Activated T-cell treated with anti-CD3 and anti-CD28 coated beads for 24 hours (primary cell): ENCODE data around the gene GRK2.

ENCODE experiments used
- DNase-seq: peaks from one replicate; pipeline ENCODE4 v3.0.0-alpha.2; 2020; ENCODE audit warnings: low read depth

Gene GRK2

DNA sequence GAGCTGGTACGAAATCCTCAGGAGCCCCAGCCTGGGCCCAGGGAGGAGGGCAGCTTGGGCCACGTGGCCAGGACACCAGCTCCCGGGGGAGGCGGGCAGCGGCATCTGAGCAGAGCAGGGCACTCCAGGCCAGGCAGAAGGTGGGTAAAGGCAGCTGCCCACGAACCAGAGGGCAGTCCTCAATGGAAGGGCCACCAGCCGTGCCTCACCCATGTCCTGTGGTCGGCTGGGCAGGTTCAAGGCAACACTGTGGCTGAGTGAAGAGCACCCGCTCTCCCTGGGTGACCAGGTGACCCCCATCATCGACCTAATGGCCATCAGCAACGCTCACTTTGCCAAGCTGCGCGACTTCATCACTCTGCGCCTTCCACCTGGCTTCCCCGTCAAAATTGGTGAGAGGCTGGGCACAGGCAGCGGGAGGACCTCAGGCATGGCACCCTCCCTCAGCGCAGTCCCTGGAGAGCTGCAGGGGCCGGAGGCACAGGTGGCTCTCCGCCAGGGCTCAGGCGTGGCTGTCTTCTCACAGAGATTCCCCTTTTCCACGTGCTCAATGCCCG, 34.6 kb downstream of the GRK2 start:
- no peak for DNase-seq

DNA sequence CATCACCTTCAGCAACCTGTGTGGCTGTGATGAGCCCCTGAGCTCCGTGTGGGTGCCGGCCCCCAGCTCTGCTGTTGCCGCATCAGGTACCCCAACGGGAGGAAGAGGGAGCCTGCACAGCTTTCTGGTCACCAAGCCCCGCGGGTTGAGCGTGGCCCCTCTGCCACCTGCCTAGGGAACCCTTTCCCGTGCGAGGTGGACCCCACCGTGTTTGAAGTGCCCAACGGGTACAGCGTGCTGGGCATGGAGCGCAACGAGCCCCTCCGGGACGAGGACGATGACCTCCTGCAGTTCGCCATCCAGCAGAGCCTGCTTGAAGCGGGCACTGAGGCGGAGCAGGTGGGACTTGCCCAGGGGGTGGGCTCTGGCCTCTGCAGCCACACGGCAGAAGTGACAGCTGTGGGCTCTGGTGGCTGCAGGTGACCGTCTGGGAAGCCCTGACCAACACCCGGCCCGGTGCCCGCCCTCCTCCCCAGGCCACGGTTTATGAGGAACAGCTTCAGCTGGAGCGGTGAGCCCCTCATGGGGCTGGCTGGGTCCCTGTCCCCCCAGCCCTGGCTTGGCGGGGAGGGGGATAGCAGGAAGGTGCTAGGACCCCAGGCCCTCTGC, 35.1 kb downstream of the GRK2 start:
- no peak for DNase-seq

DNA sequence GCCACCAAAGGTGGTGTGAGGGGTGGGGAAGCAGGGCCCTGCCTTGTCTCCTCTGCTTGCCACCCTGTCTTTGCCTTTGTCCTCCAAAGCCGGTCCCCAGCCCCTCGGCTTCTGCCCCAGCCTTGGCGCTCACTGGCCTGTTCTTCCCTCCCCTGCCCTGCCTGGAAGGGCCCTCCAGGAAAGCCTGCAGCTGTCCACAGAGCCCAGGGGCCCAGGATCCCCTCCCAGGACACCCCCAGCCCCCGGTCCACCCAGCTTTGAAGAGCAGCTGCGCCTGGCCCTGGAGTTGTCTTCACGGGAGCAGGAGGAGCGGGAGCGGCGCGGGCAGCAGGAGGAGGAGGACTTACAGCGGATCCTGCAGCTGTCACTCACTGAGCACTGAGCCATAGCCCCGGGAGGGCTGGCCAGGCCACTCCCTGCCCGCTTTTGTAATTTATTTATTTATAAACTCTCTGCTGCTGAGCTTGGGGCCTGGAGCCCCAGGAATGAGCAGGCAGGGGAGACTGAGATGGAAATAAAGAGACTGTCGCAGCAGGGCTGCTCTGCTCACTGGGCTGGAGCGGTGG, 35.8 kb downstream of the GRK2 start:
- no peak for DNase-seq

DNA sequence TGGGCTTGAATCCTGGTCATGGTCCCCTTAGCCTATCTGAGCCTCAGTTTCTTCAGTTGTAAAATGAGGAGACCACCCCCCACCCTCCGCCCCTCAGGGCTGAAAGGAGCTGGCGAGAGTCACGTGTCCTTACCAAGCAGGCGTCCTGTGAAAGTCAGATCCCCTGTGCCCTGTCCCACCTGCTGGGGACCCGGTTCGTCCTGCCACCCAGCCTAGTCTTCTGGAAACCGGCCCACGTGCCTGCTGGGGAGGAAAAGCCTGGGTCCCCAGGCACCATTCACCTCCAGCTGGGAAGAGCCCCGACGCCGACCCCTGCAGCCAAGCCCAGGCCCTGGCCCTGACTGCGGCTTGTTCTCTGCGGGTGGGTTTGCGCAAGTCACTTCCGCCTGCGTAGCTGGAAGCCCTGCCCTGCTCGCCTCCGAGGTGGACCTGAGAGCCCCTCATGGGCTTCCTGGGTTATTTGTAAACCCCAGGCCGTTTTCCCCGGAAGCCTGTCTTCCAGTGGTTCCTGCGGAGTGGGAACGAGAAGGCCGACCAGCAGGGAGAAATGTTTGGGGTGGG, 36.4 kb downstream of the GRK2 start:
- no peak for DNase-seq

DNA sequence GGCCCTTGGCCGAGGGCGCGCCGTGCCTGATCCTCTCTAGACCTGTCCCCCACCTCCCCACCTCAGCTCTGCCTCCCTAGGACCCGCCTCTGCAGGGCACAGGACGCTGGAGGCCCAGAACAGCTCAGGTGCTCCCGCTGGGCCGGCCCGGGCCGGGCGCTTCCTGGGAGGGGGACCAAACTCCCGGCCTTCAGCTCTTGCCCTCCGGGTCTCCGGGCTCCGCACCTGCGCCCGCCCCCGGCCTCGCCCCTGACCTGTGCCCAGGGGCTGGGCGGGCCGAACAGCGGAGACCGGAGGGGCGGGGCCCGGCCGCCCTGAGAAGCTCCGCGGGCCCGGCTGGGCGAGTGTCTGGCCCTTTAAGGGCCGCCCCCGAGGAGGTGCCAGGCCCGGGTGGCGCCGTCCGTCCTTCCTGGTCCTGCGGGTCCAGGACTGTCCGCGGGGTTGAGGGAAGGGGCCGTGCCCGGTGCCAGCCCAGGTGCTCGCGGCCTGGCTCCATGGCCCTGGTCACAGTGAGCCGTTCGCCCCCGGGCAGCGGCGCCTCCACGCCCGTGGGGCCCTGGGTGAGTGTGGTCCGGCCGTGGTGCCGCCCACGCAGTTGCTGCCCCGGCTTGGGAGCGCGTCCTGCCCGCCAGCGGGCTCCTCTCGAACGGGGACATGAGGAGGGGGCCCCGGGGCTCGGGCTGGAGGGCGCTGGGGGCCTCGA, 37.0 kb downstream of the GRK2 start, which contains the start of gene SSH3:
TSS of gene SSH3 (plus strand) at position 399 of the 703 bp plus-strand sequence. CDS start at position 495, 96 bp downstream.
- DNase-seq: no peak

DNA sequence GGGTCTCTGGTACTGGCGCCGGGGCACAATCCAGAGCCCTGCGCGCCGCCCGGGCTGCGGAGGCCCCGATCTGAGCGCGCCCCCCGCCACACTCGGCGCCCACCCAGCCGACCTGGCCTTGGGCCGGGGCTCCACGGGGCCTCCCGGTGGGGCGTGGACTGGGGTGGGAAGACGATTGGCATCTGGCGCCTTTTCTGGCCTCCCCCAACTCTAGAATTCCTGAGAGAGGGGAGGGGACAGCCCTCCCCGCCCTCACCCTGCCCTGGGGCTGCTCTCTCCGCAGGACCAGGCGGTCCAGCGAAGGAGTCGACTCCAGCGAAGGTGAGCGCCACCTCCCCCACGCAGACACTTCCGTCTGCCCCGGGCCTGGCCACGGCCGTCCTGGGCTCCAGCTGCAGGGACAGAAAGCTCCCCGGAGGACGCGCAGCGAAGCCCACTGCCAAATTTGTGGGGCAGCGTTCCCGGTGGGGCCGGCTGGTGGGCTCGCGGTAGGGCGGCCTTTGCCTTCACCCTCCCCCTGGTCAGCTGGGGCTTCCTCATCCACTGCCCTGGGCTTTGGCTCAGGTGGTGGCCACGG, 37.6 kb downstream of the GRK2 start:
- DNase-seq: no peak

DNA sequence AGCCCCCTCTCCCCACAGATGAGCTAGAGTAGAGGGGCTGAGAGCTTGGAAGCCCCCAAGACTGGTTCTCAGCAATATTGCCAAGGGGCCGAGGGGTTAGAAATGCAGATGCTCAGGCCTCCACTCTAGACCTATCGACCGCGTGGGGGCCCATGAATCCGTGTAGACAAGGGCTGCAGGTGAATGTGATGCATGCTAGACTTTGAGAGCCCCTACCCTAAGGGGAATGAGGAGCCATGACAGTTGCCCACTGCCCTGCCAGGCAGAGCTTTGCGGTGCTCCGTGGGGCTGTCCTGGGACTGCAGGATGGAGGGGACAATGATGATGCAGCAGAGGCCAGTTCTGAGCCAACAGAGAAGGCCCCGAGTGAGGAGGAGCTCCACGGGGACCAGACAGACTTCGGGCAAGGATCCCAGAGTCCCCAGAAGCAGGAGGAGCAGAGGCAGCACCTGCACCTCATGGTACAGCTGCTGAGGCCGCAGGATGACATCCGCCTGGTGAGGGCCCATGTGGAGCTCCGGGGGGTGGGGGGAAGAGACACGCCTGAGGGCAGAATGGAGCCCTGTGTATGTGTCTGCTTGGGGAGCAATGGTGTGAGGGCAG, 38.3 kb downstream of the GRK2 start:
- DNase-seq: no peak

DNA sequence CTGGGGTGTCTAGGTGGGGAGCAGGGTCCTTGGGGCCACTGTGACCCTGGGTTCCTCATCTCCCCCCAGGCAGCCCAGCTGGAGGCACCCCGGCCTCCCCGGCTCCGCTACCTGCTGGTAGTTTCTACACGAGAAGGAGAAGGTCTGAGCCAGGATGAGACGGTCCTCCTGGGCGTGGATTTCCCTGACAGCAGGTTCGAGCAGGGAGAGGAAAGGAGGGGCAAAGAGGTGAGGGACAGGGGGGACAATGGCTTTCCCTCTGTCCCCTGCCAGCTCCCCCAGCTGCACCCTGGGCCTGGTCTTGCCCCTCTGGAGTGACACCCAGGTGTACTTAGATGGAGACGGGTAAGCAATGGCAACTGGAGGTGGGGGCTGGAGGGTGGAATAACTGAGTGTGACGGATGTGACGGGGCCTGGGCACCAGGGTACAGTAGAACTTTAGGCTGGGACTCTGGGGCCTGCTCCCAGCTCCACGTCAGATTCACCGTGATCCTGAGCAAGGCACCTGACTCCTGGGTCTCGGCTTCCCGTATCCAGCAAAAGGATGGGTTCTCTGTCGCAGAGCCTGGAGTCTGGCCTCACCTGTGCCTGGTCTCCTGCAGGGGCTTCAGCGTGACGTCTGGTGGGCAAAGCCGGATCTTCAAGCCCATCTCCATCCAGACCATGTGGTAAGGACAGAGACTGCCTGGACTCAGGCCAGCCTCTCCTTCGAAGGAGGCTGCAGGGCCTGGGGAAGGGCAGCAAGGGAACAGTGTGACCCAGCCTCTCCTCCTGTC, 40.7 kb downstream of the GRK2 start:
- DNase-seq: no peak

DNA sequence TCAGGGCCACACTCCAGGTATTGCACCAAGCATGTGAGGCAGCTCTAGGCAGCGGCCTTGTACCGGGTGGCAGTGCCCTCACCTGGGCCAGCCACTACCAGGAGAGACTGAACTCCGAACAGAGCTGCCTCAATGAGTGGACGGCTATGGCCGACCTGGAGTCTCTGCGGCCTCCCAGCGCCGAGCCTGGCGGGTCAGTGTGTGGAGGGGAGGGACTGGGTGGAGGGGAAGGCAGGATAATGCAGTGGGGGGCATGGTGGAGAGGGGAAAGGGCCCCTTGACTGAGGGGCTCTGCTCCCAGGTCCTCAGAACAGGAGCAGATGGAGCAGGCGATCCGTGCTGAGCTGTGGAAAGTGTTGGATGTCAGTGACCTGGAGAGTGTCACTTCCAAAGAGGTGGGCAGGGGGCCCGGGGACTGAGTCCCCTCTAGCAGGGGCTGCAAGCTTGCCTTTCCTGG, 41.3 kb downstream of the GRK2 start:
- DNase-seq: no peak

DNA sequence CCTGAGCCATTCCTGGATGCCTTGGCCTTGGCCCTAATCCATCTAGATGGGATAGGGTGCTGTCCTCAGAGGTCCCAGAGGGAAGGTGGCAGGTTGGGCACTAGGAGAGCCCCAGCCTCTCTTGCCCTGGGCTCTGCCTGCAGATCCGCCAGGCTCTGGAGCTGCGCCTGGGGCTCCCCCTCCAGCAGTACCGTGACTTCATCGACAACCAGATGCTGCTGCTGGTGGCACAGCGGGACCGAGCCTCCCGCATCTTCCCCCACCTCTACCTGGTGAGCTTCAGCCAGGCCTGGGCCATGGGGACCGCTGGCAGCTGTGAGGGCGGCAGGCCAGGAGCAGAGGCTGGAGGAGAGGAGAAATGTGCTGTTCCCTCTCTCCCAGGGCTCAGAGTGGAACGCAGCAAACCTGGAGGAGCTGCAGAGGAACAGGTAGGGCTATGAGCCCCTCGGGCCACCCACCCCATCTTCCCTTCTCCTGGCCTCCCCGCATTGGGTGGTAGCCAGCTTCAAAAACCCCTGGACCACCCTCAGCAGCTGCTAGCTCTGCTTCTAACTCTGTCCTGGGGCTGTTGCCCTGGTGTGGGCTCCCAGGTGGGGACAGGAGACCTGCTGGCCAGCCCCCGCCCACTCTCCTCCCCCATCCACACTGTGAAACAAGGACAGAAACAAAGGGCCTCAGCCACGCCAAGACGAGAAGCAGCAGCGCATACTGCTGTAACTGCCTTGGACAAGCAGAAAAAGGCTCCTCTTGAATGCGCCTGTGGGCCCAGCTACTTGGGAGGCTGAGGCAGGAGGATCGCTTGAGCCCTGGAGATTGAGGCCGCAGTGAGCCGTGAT, 42.0 kb downstream of the GRK2 start:
- DNase-seq: no peak

DNA sequence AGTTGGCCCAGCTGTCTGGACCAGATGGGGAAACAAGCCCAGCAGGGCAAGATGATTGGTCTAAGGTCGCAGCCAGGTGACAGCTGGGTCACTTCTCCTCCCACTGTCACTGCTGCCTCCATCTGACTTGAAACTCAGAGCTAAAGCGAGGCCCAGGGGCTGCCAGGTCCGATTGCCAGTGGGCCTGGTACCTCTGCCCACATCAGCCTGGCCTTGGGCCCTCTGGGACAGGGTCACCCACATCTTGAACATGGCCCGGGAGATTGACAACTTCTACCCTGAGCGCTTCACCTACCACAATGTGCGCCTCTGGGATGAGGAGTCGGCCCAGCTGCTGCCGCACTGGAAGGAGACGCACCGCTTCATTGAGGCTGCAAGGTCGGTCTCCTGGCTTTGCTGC, 42.9 kb downstream of the GRK2 start:
- DNase-seq: no peak

DNA sequence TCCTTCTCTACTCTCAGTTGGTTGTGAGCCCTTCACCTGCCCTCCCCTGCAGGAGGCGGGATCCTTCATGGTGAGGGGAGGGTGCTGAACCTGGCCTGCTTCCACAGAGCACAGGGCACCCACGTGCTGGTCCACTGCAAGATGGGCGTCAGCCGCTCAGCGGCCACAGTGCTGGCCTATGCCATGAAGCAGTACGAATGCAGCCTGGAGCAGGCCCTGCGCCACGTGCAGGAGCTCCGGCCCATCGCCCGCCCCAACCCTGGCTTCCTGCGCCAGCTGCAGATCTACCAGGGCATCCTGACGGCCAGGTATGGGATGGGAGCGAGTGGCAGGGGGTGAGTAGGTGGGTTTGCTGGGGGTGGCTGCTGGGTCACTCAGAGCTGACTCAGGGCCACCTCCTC, 43.4 kb downstream of the GRK2 start:
- no peak for DNase-seq

DNA sequence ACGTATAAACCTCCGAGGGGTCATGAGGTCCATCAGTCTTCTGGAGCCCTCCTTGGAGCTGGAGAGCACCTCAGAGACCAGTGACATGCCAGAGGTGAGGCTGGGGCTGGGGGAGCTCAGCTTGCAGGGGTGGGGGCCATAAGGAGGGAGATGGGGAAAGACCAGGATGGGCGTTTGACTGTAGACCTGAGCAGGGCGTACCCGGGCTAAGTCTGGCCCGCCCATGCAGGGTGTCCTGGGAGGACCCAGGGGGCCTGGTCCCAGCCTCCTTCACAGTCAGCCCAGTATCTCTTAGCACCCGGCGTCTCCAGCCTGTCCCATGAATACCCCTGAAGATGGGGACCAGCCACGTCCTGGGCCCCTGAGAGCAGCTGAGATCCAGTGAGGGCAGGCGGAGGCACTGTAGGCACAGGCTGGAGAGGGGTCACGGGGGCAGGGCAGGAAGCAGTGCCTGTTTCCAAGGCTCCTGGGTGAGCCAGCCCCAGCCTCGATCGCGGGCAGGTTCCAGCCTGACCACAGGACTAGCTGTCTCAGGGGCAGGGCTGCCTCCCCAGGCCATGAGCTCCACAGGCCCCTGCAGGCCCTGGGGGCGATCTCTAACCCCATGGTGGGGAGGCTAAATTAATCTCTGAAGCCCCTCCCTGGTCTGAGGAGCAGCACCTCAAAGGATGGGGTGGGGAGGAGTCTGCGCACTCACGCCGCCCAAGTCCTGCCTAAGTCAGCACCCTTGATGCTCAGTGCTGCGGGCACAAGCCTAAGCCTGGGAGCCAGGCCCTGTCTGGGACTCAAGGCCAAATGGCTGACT, 44.2 kb downstream of the GRK2 start:
- no peak for DNase-seq

DNA sequence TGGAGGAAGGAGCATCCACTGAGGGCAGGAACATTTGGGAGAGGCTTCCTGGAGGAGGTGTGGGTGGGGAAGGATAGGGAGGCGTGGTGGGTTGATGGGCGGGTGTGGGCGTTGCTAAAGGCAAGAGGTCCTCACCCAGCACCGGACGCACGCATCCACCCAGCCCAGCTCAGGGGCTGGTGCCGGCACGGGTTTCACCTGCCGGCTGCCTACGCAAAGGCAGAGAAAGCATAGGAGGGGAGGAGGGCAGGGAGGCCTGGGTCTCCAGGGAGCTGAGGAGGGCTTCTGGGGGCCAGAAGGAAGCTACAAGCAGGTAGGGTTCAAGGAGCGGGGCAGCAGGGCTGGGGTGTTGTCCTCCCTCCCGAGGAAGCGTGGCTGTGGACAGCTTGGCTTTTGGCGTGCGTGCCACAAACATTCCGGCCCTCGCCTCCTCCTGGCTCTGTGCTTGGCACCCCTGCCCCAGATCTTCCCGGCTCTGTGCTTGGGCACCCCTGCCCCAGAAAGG, 44.8 kb downstream of the GRK2 start:
- no peak for DNase-seq

DNA sequence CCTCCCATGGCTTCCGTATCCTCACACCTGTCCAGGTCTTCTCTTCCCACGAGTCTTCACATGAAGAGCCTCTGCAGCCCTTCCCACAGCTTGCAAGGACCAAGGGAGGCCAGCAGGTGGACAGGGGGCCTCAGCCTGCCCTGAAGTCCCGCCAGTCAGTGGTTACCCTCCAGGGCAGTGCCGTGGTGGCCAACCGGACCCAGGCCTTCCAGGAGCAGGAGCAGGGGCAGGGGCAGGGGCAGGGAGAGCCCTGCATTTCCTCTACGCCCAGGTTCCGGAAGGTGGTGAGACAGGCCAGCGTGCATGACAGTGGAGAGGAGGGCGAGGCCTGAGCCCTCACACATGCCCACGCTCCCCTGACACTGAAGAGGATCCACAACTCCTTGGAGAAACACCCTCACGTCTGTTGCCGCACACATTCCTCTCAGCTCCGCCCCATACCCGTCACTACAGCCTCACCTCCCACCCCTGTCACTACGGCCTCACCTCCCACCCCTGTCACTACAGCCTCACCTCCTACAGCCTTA, 45.3 kb downstream of the GRK2 start:
- no peak for DNase-seq

DNA sequence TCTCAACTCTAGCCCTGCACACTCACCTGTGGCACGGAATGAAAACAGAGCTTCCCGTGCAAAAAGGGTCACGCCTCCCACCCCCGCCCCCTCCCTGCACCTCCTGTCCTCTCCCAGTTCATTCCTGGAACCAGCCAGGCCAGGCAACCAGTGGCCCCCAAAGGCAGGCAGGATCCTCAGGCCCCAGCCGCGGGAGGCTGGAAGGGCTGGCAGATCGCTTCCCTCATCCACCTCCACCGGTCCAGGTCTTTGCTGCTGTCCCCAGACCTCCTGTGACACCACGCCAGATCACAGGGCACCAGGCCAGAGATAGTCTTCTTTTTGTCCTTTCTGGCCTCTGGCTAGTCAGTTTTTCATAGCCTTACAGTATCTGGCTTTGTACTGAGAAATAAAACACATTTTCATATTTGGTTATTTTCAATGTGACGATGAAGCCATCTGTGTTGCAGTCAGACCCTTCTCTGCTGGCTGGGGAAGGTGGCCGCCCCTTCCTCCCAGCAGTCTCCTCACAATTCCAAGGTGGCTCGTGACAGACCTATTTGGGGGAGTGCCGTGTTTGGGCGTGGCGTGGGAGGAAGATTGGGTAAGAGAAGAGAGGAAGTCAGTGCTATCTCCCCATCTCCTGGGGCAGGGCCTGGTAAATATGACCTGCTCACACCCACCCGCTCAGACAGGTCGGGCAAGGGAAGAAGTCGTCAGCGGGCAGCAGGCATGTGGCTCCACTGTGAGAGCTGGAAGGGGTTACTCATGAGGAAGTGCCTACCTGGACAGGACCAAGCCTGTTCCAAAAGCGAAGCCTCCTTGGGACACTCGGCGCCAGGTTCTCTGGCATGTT, 46.1 kb downstream of the GRK2 start:
- DNase-seq: no peak

DNA sequence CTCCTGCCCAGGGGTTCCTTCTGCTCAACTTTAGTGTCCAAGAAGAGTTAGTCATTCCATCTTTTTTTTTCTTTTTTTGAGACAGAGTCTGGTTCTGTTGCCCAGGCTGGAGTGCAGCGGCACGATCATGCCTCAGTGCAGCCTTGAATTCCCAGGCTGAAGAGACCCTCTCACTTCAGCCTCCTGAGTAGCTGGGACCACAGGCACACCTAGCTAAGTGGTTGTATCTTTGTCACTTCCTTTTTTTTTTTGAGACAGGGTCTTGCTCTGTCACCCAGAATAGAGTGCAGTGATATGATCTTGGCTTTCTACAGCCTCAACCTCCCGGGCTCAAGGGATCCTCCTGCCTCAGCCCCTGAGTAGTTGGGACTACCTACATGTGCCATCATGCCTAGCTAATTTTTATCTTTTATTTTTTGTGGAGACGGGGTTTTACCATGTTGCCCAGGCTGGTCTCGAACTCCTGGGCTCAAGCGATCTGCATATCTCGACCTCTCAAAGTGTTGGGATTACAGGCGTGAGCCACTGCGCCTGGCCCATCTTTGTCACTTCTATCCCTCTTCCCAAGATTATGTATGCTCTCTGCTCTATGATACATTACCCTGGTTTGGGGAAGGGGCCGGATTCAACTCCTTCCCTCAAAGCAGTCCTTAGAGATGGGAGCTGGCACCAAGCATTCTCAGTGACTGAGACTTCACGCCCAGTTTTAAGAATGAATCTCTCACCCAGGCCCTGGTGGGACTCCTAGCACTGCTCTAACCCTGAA, 47.0 kb downstream of the GRK2 start:
- no peak for DNase-seq
